Hematopoietic multipotent progenitor cell treated with erythropoietin and hydrocortisone succinate and interleukin-3 and kit ligand, for 15 days (in vitro differentiated cells): ENCODE results near the gene RAD51B.
"Not testable (repeated sequence)": the region's sequence is repeated elsewhere in the genome, so short reads cannot be mapped to it uniquely, and the experiment has no call there.

Source experiments
- DNase-seq: peaks from one replicate; pipeline ENCODE4 v3.0.0-alpha.2; 2015; ENCODE audit warnings: low spot score

The RAD51B gene

GRCh38 chr14:67949771-67950170 lies 130.2 kb downstream of the RAD51B start:
- DNase-seq: no peak

DNA sequence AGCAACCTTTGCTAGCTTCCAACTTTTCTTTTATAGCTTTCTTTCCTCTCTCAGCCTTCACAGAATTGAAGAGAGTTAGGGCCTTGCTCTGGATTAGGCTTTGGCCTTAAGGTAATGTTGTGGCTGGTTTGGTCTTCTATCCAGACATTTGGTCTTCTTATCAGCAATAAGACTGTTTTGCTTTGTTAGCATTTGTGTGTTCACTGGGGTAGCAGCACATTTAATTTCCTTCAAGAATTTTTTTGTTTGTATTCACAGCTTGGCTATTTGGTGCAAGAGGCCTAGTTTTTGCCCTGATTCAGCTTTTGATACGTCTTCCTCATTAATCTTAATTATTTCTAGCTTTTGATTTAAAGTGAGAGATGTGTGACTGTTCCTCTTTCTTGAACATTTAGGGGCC lies 130.8 kb downstream of the RAD51B start:
- no peak for DNase-seq

GRCh38 chr14:67951529-67952135 lies 132.1 kb downstream of the RAD51B start:
- no peak for DNase-seq

DNA sequence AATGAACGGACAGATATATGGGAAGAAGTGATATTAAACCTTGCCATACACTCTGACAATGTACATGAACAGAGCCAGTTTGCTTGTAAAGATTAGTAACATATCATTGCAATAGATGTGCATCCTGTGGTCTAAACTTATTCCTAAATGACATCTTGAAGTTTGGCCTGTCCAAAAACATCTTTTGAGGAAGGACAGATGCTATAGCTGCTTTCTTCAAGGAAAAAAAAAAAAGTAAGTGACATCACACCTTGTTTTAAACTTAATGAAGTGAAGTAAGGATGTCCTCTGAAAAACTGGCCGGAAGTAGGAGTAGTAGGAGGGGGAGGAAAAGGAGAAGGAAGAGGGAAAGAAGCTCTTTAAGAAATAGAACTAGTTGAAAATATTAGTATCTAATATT lies 132.8 kb downstream of the RAD51B start:
- DNase-seq: no peak

DNA sequence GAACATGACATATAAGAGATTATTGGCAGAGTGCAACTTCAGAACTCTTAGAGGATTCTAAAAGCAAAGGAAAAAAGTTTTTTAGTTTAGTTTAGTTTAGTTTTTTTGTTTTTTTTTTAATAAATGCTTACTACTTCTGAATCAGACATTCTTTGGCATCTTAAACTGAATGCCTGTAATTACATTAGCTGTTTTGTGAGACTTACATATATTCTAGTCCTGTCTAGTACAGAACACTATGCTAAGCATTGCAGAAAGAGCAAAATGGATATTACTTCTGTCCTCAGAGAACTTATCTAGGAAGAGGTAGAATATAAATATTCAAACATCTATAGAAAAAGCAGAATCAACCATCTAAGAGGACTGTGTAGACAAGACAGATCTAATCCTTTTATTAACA lies 133.2 kb downstream of the RAD51B start:
- DNase-seq: no peak

DNA sequence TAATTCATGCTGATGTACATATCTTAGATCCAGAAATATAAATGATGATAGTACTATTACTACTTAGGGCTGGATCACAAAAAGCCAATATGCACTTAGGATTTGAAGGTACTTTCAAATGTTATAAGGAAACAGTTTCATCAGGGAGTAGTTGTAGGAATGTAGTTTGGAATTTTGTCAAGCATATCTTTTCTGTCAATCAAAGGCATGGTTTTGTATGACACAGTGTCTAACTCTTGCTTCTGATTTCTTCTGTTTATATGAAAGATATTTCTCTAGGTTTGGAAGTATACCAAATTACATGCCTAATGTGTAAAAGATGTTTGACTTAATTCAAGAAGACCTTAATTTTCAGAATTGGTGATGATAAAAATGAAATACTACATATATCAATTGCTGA lies 135.7 kb downstream of the RAD51B start:
- no peak for DNase-seq

- no peak for DNase-seq
Measured at GRCh38 chr14:67957946-67958345, 138.4 kb downstream of the RAD51B start.

DNA sequence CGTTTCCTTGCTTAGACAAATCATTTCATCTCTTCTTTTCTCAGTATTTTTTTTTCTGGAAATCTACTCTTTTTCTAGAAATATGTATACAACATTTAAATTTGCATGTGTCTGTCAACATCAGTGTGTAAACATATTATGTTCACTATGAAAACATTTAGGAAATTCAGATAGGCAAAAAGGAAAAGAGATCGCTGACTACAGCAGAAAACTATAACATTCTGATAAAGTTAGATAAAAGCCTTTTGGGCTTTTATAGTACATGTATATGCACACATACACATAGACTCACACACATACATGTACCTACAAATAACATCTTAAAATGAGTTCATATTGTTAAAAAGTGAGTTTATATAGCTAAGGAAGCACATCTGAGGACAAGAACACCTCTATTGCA lies 142.1 kb downstream of the RAD51B start:
- no peak for DNase-seq

GRCh38 chr14:67962215-67962644 lies 142.7 kb downstream of the RAD51B start:
- DNase-seq: no peak

DNA sequence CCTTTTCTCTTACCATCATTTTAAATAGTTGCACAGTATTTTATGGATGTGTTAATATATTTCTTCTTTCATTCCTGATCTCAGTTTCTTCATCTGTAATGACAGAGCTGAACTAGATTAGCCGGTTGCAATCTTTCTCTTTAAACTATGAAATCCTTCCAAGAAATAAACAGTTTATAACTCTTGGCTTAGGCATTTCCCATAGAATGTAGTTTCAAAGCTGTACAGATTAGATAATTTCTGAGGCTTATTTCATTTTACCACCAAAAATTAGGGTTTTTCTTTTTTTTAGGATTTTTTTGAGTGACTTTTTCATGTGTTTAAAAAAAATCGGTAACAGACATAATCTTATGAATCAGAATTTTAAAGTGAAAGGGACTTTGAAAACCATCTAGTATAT lies 144.0 kb downstream of the RAD51B start:
- no peak for DNase-seq

DNA sequence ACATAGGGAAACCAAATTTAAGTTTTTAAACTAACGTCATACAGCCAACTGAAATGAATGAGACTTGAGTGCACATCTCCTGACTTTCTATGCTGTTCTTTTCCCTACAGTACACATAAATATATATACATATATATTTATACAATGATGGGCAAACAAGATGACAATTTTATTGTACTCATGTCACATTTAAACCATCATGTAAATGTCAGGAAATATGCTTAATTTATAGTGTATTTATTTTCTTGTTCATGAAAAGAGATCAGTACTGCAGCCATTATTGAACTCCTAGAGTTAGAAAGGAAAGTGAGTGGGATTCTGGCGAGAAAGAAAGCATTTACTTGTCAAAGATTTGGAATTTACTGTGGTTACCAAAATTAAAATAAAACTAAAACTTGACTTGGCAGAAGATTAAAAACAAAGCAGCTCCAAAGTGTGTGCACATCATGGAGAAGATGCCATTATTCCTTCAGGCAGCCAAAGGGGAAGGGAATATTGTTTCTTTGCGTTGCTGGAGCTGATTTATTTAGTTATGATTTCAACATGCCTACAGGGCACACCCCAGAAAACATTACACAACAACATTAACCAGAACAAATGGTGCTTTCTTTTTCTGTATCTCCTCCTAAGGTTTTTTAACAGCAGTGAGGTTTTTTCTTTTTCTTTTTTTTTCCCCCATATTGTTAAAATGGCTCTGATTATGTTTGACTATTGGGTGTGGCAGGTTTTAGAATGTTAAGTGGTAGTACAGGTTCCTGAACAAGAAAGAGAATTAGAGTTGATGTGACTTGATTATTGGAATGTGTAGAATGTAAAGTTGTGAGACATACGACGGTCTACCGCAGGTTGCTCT lies 144.6 kb downstream of the RAD51B start:
- no peak for DNase-seq

DNA sequence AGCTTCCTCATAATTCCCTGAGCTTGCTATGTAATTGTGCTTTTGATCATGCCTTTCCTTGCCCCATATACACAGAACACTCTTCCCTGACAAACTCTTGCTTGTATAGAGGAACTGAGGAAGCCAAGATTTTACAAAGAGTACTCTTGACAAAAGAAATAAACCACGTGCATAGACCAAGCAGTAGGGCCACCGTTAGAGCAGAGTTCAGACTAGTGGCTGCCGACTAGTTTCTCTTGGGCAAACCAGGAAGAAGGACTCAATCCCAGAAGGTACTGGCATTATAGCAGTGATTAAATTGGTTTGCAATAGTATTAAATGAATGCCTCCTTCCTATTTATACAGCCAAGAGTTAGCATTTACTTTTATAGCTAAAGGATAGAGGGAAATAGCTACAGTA lies 146.1 kb downstream of the RAD51B start:
- DNase-seq: no peak

- DNase-seq: no peak
Measured at GRCh38 chr14:67967206-67967605, 147.6 kb downstream of the RAD51B start.

DNA sequence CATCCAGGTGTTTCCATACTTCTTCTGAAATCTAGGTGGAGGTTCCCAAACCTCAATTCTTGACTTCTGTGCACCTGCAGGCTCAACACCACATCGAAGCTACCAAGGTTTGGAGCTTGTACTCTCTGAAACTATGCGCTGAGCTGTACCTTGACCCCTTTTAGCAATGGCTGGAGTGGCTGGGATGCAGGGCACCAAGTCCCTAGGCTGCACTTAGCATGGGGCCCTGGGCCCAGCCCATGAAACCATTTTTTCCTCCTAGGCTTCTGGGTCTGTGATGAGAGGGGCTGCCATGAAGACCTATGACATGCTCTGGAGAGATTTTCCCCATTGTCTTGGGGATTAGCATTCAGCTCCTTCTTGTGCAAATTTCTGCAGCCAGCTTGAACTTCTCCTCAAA lies 148.4 kb downstream of the RAD51B start:
- not testable (repeated sequence) for DNase-seq

DNA sequence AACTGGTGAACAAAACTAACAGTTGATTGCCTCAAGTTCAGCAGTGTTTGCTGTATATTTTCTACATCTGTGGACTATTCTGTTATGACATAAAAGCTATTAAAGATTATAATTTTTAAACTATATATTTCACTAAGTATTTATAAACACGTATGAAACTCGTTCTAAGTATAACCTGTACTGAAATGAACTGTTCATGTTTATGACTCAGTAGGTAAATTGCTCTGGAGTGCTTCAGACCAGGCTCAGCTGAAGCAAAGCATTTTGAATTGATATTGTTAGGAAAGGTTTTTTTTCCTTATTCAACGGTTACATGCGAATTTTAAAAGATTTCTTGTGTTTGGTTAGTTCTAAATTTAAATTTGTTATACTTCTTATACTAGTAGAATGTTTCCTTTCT lies 151.3 kb downstream of the RAD51B start:
- DNase-seq: no peak

GRCh38 chr14:67971627-67972625 lies 152.3 kb downstream of the RAD51B start:
- no peak for DNase-seq

DNA sequence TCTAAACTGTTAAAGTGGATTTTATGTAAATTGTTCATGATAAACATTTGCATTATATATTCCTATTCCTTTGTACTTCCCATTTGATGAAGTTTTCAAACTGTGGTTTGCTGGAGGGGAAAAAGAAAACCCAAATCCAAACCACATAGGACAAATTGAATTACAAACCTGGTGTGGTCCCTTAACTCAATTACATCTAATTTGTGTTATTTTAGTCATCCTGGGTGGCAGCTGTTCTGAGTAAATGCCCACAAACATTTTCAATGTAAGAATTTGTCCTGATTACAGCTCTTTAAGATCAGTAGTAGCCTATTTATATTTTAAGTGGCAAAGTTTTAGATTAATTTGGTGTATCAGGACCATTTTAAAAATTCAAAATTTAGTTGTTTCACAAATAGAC lies 153.9 kb downstream of the RAD51B start:
- no peak for DNase-seq

GRCh38 chr14:67975470-67975869 lies 155.9 kb downstream of the RAD51B start:
- no peak for DNase-seq

DNA sequence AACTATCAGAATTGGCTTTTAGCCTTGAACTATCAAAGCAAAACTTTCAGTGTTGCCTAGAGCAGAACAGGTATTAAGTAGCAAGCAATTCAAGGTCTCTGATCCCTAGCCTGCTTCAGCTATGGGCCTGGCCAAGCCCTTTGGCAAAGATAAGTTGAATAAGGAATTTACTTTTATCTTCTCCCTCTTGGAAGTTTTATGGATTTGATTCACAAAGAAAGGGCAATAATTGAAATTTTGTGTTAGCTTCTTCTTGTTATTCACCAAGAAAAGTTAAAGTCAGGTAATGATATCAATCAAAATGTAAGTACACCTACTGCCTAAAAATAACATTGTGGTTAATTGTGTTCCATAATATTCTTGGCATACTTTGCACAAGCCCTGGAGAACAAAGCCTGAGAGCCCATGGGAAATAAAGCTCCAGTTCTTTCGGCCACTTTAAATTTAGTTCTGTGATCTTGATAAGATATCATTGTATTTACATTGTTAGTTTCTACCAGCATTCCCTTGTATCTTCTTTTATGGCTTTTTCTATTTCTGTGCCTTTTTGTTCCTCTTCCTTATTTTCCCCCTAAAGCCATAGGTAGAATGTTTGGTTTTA lies 158.0 kb downstream of the RAD51B start:
- DNase-seq: no peak

GRCh38 chr14:67978749-67979148 lies 159.2 kb downstream of the RAD51B start:
- DNase-seq: no peak

DNA sequence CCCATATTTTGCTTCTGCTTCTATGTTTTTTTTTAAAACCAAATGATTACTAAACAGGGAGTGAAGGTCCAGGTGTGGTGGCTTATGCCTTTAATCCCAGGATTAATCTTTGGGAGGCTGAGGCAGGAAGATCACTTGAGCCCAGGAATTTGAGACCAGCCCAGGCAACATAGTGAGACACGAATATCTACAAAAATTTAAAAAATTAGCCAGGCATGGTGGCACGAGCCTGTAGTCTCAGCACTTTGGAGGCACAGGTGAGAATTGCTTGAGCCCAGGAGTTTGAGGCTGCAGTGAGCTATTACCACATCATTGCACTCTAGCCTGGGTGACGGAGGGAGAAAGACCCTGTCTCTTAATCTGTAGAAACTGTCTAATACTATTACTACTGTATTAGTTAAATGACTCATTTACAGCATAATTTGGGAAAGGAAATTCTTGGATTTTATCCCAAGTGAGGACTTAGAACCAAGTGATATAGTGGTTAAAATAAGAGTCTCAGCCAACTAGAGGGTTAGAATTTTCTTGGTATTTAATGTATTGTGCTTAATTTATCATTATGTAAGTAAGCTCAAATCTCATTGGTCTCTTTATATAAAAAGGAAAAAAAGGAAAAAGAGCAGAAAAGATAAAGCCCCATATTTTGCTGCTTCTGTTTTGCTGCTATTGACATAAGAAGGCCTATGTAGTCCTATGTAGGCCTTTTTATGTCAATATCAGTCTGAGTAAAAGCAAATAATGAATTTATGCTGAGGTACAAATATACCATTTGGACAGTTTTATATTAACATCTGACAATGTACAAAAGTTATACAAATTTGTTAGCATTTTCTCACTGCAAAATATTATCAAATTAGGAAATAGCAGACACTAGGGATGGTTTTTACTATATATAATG lies 163.4 kb downstream of the RAD51B start:
- DNase-seq: no peak
